ENCODE results near the gene RPS25. TPM values are rescaled to one million over a fixed set of nuclear protein-coding genes. Genes with fewer than 3 reads are reported as not detected.

Gene RPS25
- total and polyA plus RNA-seq, 2 donors from 2014 or later = 852 to 1,047 TPM

Small RNA genes lying within 50 kb of the gene (microRNA-seq; reads per million reads assigned to microRNA genes)
- gene MIR3656 = not detected

Other genes starting within 250 kb of the RPS25 start
- gene DDX6, start 227.2 kb downstream of the RPS25 start, total RNA-seq = 121 TPM
- 22.5 TPM for gene DDX6, start 227.2 kb downstream of the RPS25 start, polyA plus RNA-seq (ENCODE audit: insufficient read depth, low read depth, low replicate concordance)
- 1.1 TPM for gene CXCR5, start 134.5 kb downstream of the RPS25 start, total RNA-seq
- gene CXCR5, start 134.5 kb downstream of the RPS25 start, polyA plus RNA-seq (ENCODE audit: insufficient read depth, low read depth, low replicate concordance) = not detected
- gene BCL9L, start 92.4 kb downstream of the RPS25 start, total RNA-seq = 57.5 TPM
- gene BCL9L, start 92.4 kb downstream of the RPS25 start, polyA plus RNA-seq (ENCODE audit: insufficient read depth, low read depth, low replicate concordance) = 5.0 TPM
- not detected for gene UPK2, start 62.0 kb downstream of the RPS25 start, total RNA-seq
- gene UPK2, start 62.0 kb downstream of the RPS25 start, polyA plus RNA-seq (ENCODE audit: insufficient read depth, low read depth, low replicate concordance) = not detected
- not detected for gene FOXR1, start 46.6 kb downstream of the RPS25 start, total RNA-seq
- not detected for gene FOXR1, start 46.6 kb downstream of the RPS25 start, polyA plus RNA-seq (ENCODE audit: insufficient read depth, low read depth, low replicate concordance)
- 45.0 TPM for gene CENATAC, start 20.2 kb downstream of the RPS25 start, total RNA-seq
- gene CENATAC, start 20.2 kb downstream of the RPS25 start, polyA plus RNA-seq (ENCODE audit: insufficient read depth, low read depth, low replicate concordance) = 19.8 TPM
- 82.6 TPM for gene TRAPPC4, start 423 bp upstream of the RPS25 start, total RNA-seq
- 136 TPM for gene TRAPPC4, start 423 bp upstream of the RPS25 start, polyA plus RNA-seq (ENCODE audit: insufficient read depth, low read depth, low replicate concordance)
- 49.5 TPM for gene SLC37A4, start 12.5 kb upstream of the RPS25 start, total RNA-seq
- 115 TPM for gene SLC37A4, start 12.5 kb upstream of the RPS25 start, polyA plus RNA-seq (ENCODE audit: insufficient read depth, low read depth, low replicate concordance)
- gene HYOU1, start 38.9 kb upstream of the RPS25 start, total RNA-seq = 187 TPM
- 69.0 TPM for gene HYOU1, start 38.9 kb upstream of the RPS25 start, polyA plus RNA-seq (ENCODE audit: insufficient read depth, low read depth, low replicate concordance)
- 40.8 TPM for gene VPS11, start 49.5 kb upstream of the RPS25 start, total RNA-seq
- 40.0 TPM for gene VPS11, start 49.5 kb upstream of the RPS25 start, polyA plus RNA-seq (ENCODE audit: insufficient read depth, low read depth, low replicate concordance)
- 16.7 TPM for gene HMBS, start 66.5 kb upstream of the RPS25 start, total RNA-seq
- gene HMBS, start 66.5 kb upstream of the RPS25 start, polyA plus RNA-seq (ENCODE audit: insufficient read depth, low read depth, low replicate concordance) = 32.3 TPM
- gene DPAGT1, start 83.5 kb upstream of the RPS25 start, total RNA-seq = 34.8 TPM
- 41.0 TPM for gene DPAGT1, start 83.5 kb upstream of the RPS25 start, polyA plus RNA-seq (ENCODE audit: insufficient read depth, low read depth, low replicate concordance)
- 16.0 TPM for gene C2CD2L, start 89.0 kb upstream of the RPS25 start, total RNA-seq
- gene C2CD2L, start 89.0 kb upstream of the RPS25 start, polyA plus RNA-seq (ENCODE audit: insufficient read depth, low read depth, low replicate concordance) = 17.7 TPM
- gene HINFP, start 103.2 kb upstream of the RPS25 start, total RNA-seq = 29.1 TPM
- gene HINFP, start 103.2 kb upstream of the RPS25 start, polyA plus RNA-seq (ENCODE audit: insufficient read depth, low read depth, low replicate concordance) = 14.5 TPM
- 0.25 TPM for gene ABCG4, start 130.7 kb upstream of the RPS25 start, total RNA-seq
- 0.52 TPM for gene ABCG4, start 130.7 kb upstream of the RPS25 start, polyA plus RNA-seq (ENCODE audit: insufficient read depth, low read depth, low replicate concordance)
- gene NLRX1, start 150.4 kb upstream of the RPS25 start, total RNA-seq = 21.2 TPM
- gene NLRX1, start 150.4 kb upstream of the RPS25 start, polyA plus RNA-seq (ENCODE audit: insufficient read depth, low read depth, low replicate concordance) = 11.9 TPM
- 3.5 TPM for gene NHERF4, start 167.1 kb upstream of the RPS25 start, total RNA-seq
- 47.9 TPM for gene NHERF4, start 167.1 kb upstream of the RPS25 start, polyA plus RNA-seq (ENCODE audit: insufficient read depth, low read depth, low replicate concordance)
- gene CBL, start 188.0 kb upstream of the RPS25 start, total RNA-seq = 20.6 TPM
- 2.0 TPM for gene CBL, start 188.0 kb upstream of the RPS25 start, polyA plus RNA-seq (ENCODE audit: insufficient read depth, low read depth, low replicate concordance)